ENCODE measurements around the gene NANOS3.

Gene NANOS3

DNA sequence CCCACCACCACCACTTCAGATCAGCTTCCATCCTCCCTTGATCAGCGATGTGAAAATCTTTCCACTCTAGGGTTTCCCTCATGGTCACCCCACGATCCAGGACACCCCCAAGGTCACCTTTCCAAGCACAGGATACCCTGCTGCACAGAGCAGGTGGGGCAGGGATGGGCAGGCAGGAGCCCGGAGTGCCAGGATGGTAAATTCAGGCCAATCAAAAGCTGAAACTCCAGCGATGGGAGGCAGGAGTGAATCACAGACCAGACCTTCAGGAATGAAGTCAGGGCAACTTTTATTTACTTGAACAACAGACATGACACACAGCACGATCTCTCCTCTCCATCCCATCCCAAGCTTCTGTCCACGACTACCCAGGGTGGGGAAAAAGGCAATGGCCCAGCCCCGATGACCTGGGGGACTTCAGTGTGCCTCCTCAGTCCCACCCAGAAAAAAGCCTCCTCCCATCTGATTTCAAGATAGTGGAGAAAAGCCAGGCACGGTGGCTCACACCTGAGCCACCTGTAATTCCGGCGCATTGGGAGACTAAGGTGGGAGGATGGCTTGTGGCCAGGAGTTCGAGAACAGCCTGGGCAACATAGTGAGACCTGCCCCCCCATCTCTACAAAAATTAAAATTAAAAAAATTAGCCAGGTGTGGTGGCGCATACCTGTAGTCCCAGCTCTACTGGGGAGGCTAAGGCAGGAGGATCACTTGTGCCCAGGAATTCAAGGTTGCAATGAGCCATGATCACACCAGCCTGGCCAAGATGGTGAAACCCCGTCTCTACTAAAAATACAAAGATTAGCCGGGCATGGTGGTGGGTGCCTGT lies 42.5 kb upstream of the NANOS3 start:
- no peak overlapping the region for H3K27ac ChIP-seq (ENCODE audit: low read depth, low read length, poor library complexity, severe bottlenecking)
- H3K9me3 ChIP-seq (ENCODE audit: low read length): no peaks in the 10 kb centered on the region
- H3K4me3 ChIP-seq (ENCODE audit: low read depth, low read length, poor library complexity, severe bottlenecking): peak overlapping the region; percentile 72
- no peaks in the 10 kb centered on the region for H3F3A ChIP-seq (ENCODE audit: insufficient read depth, low read length)
- no peaks in the 10 kb centered on the region for H3K27me3 ChIP-seq (ENCODE audit: insufficient read depth, low read length)
- no peaks in the 10 kb centered on the region for H3K9me2 ChIP-seq (ENCODE audit: low read depth, low read length)
- H3K9ac ChIP-seq (ENCODE audit: low read length): peak overlapping the region; percentile 44; the same call in 1 of the 2 replicates
- no peaks in the 10 kb centered on the region for H4K20me1 ChIP-seq (ENCODE audit: insufficient read depth, low read length)
- no peak overlapping the region for H2AFZ ChIP-seq (ENCODE audit: low read length)
- H3K4me2 ChIP-seq (ENCODE audit: low read length): peak overlapping the region; percentile 99
- H3K36me3 ChIP-seq (ENCODE audit: insufficient read depth, low read length): no peaks in the 10 kb centered on the region
- no peaks in the 10 kb centered on the region for H3K79me2 ChIP-seq (ENCODE audit: insufficient read depth, low read length)
- TF ChIP-seq, protein P1, sequence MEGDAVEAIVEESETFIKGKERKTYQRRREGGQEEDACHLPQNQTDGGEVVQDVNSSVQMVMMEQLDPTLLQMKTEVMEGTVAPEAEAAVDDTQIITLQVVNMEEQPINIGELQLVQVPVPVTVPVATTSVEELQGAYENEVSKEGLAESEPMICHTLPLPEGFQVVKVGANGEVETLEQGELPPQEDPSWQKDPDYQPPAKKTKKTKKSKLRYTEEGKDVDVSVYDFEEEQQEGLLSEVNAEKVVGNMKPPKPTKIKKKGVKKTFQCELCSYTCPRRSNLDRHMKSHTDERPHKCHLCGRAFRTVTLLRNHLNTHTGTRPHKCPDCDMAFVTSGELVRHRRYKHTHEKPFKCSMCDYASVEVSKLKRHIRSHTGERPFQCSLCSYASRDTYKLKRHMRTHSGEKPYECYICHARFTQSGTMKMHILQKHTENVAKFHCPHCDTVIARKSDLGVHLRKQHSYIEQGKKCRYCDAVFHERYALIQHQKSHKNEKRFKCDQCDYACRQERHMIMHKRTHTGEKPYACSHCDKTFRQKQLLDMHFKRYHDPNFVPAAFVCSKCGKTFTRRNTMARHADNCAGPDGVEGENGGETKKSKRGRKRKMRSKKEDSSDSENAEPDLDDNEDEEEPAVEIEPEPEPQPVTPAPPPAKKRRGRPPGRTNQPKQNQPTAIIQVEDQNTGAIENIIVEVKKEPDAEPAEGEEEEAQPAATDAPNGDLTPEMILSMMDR (IDR thresholded peaks at IDR 0.05; ENCODE audit: low read length): no peak
- no peak for TF ChIP-seq EZH2 (IDR thresholded peaks at IDR 0.05; ENCODE audit: borderline replicate concordance, low read length)
- peaks cover 48% of the 10 kb centered on the region for H3K4me1 ChIP-seq (ENCODE audit: insufficient read depth, low read length, severe bottlenecking)

DNA sequence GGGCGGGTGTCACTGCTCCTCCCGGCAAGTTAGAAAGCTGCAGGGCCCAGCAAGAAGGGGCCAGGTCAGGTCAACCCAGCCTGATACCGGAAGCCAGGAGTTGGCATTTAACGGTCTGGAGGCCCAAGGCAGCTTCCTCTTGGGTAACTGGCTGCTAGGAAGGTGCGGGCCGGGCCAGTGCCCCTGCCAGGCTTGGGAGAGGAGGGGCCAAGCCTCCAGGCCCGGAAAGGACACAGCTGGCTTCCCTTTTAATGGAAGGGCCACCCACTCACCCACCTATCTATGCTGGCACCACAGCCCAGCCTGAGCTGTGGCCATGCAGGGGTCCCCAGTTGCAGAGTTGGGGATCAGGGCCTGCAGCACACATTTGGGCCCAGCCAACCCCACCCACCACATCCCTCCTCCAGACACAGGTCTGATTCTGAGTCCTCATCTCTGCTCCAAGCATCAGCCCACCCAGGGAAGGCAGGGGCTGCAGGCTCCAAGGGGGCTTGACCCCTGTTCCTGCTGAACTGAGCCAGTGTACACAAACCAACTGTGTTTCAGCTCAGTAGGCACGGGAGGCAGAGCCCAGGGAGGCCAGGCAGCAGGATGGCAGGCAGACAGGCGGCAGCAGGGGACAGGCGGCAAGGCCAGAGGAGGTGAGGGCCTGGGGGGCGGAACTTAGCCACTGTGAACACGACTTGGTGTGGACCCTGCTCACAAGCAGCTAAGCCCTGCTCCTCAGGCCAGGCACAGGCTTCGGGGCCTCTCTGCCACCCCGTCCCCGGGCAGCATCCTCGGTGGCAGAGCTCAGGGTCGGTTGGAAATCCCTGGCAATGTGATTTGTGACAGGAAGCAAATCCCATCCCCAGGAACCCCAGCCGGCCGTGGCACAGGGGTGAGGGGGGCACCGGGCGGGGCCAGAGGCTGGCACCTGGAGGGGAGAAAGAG lies 40.9 kb upstream of the NANOS3 start:
- Histone ChIP-seq H3F3A (ENCODE audit: insufficient read depth, low read length) (no peaks in the 10 kb centered on the region), H3K27me3 (ENCODE audit: insufficient read depth, low read length) (no peaks in the 10 kb centered on the region), H3K36me3 (ENCODE audit: insufficient read depth, low read length) (no peaks in the 10 kb centered on the region), H3K9me2 (ENCODE audit: low read depth, low read length) (no peaks in the 10 kb centered on the region), H3K9me3 (ENCODE audit: low read length) (no peaks in the 10 kb centered on the region), H2AFZ (ENCODE audit: low read length) (no peak overlapping the region), H3K4me2 (ENCODE audit: low read length) (peak overlapping the region; percentile 18; the same call in 1 of the 2 replicates), H3K4me3 (ENCODE audit: low read depth, low read length, poor library complexity, severe bottlenecking) (no peak overlapping the region), H3K27ac (ENCODE audit: low read depth, low read length, poor library complexity, severe bottlenecking) (peak overlapping the region; percentile 87), H3K4me1 (ENCODE audit: insufficient read depth, low read length, severe bottlenecking) (peaks cover 58% of the 10 kb centered on the region), H4K20me1 (ENCODE audit: insufficient read depth, low read length) (no peaks in the 10 kb centered on the region), H3K9ac (ENCODE audit: low read length) (peak overlapping the region; percentile 28; the same call in 1 of the 2 replicates), H3K79me2 (ENCODE audit: insufficient read depth, low read length) (no peaks in the 10 kb centered on the region)
- no peak for TF ChIP-seq EZH2 (IDR thresholded peaks at IDR 0.05; ENCODE audit: borderline replicate concordance, low read length)
- TF ChIP-seq, protein P1 (IDR thresholded peaks at IDR 0.05; ENCODE audit: low read length): no peak

DNA sequence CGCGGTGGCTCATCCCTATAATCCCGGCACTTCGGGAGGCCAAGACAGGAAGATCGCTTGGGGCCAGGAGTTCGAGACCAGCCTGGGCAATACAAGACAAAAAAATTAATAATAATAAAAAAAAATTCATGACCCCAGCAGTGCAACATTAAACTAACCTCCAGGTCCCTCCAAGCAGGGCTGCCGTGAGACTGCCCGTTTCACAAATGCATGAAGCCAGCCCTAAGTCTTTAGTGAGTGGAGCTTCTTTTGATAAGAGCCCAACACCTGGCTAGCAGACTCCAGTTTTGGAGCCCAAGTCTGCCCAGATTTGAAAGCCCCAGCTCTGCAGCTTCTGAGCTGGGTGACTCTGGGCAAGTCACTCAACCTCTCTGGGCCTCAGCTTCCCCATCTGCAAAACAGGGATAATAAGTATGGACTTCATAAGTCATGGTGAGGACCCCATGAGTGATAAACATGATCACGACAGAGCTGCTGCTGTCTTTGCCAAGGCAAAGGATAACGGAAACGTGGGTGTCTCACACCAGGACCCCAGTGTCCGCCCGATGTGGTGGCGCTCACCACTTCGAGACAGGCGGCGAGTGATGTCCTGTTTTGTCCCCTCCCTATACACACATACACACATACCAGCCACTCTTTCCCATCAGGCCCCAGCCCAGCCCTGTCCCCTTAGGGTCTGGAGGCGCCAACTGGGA lies 38.4 kb upstream of the NANOS3 start:
- Histone ChIP-seq H3K4me2 (ENCODE audit: low read length) (peak overlapping the region; percentile 72), H3K36me3 (ENCODE audit: insufficient read depth, low read length) (no peaks in the 10 kb centered on the region), H3K27ac (ENCODE audit: low read depth, low read length, poor library complexity, severe bottlenecking) (peak overlapping the region; percentile 89), H3K9me2 (ENCODE audit: low read depth, low read length) (no peaks in the 10 kb centered on the region), H3K4me3 (ENCODE audit: low read depth, low read length, poor library complexity, severe bottlenecking) (peak overlapping the region; percentile 48), H3K9me3 (ENCODE audit: low read length) (no peaks in the 10 kb centered on the region), H3K79me2 (ENCODE audit: insufficient read depth, low read length) (no peaks in the 10 kb centered on the region), H3K9ac (ENCODE audit: low read length) (peak overlapping the region; percentile 63), H3K27me3 (ENCODE audit: insufficient read depth, low read length) (no peaks in the 10 kb centered on the region), H2AFZ (ENCODE audit: low read length) (no peak overlapping the region), H3K4me1 (ENCODE audit: insufficient read depth, low read length, severe bottlenecking) (peaks cover 60% of the 10 kb centered on the region), H4K20me1 (ENCODE audit: insufficient read depth, low read length) (no peaks in the 10 kb centered on the region), H3F3A (ENCODE audit: insufficient read depth, low read length) (no peaks in the 10 kb centered on the region)
- TF ChIP-seq, protein P1 (IDR thresholded peaks at IDR 0.05; ENCODE audit: low read length): no peak
- TF ChIP-seq EZH2 (IDR thresholded peaks at IDR 0.05; ENCODE audit: borderline replicate concordance, low read length): no peak
